ENCODE results near the gene TMEM132A.
"Not testable (repeated sequence)": the region's sequence is repeated elsewhere in the genome, so short reads cannot be mapped to it uniquely, and the experiment has no call there.

The TMEM132A gene

DNA sequence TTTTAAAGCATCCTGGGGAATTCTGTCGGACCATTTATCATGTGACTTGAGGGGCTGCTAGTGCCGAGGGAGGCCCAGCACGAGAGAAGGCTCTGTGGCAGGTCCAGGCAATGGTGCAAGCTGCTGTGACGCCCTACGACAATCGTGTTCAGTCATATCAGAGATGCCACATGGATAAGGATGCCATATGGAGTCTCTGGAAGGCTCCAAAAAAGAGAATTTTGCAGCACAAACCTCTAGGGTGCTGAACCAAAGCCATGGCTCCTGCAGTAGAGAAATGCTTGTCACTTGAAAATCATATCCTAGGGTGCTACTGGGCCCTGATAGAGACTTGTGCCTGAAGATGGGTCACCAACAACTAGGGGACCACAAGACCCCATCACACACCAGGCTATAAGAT, 40.5 kb downstream of the TMEM132A start:
- no peak for DNase-seq (ENCODE audit: low read depth)

DNA sequence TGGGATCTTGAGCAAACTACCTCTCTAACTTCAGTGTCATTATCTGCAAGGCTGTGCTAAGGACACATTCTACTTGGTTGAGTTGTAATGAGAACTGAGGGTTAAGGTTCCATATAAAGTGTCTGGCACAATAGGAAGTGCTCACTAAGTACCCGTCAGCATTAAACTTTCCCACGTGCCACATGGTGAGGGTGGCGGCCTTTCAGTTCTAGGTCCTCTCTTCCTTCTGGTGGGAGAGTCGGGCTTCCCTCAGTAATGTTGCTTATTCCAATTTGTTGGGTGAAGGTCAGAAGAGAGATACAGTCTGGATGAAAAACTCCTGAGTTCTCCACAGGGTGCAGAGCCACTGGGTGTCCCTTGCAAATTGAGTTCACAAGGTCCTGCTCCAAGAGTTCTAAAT, 42.6 kb downstream of the TMEM132A start:
- no peak for DNase-seq (ENCODE audit: low read depth)

DNA sequence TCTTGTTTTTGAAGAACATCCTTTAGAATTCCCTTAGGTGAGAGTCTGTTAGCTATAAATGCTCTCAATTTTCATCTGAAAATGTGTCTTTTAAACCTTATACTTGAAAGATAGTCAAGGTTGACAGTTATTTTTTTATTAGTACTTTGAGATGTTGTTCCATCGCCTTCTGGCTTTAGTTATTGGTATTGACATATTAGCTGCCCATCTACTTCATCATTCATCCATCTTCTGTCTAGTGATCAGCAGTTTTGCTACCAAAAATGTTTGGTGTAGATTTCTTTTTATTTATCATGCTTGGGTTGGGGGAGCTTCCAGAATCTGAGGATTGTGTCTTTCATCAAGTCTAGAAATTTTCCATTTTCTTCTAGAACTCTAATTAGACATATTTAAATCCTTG, 44.0 kb downstream of the TMEM132A start:
- DNase-seq (ENCODE audit: low read depth), result no peak

DNA sequence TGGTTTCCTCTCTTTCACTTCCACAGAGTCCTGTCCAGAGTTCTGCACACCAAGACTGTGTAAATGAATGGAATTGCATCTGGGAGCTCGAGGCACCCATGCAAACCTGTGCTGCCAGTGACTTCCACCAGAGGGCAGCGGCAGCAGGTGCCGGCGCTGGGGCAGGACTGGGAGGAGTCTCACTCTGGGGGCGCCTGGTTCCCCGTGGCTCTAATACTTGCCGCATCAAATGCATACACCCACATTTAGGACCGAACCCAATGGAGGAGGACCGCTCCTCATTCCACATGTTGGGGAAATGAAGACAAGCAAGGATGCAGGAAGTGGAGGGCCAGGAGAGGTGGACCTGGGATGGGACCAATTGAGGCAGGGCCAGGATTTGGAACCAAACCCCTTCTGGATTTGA, 46.1 kb downstream of the TMEM132A start:
- DNase-seq (ENCODE audit: low read depth), result peak; percentile 71

DNA sequence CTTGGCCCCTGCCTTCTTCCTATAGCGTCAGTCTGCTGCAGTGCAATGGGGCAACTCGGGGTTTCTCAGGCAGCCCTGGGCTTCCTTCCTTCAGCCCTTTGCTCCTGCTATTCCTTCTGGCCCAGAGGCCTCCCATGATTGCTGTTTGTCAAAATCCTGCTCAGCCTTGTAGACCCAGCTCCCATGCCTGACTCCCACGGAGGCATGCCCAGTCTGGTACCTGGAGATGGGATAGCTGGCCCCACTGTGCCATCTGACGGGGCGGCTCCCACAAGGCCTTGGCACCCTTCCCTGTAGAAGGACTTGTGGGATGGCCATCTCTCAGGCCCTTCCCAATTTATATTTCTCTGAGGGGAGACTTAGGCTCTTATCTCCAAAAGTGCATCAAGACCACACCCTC, 46.6 kb downstream of the TMEM132A start:
- no peak for DNase-seq (ENCODE audit: low read depth)

DNA sequence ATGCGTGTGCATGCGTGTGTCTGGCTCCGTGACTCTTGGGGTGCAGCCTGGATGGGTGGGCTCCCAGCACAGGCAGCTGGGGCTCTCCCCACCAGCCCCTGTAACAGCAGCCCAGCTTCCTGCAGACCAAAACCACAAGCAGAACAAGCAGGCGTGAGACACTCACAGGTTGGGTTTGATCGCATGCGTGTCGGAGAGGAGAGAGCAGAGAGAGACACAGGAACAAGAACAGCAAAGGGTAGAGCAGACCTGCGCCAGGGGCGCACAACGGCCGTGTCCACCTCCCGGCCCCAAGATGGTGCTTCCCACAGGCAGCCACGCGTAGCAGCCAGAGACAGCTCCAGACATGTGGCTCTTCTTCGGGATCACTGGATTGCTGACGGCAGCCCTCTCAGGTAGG, 47.3 kb downstream of the TMEM132A start, which contains the start of gene CD6:
CD6 (plus strand) TSS at position 161 of the 400 bp plus-strand sequence; CDS start at position 347, 186 bp downstream.
- DNase-seq (ENCODE audit: low read depth), result no peak

DNA sequence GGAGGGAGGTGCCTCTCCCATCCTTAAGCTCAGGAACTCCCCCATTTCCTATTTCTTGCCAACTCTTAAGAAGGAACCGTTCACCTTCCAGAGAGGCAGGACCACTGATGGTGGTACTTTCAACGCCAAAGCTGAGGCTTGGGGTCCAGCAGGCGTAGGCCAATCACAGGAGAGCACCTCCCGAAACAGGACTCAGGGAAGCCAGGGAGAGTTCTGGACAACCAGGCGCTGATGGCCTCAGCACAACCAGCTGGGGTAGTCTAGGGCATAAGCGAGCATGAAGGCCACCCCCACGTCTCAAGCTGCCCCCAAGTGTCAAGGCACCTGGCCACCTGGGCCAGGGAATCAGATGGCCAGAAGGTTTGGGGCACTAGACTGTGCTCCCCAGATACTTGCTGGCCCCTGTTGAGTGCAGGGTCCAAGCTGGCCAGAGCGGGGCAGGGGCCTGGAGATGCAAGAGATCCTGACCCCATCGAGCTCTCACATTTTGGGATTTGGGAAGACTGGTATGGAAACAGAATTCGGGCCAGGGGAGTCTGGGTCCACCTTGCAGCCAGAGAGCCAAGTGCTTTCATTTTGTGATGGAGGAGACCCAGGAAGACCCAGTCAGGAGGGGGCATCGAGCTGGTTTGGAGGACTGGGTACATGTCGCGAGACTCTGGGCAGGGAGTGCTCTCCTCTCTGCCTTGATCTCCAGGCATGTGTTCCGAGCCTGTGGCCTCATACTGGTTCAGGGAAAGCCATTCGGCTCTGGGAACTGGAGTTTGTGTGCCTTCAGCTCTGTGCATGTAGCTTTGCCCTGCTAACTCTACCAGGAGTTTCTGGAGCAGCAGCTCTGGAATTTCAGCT, 48.1 kb downstream of the TMEM132A start:
- DNase-seq (ENCODE audit: low read depth), result no peak

DNA sequence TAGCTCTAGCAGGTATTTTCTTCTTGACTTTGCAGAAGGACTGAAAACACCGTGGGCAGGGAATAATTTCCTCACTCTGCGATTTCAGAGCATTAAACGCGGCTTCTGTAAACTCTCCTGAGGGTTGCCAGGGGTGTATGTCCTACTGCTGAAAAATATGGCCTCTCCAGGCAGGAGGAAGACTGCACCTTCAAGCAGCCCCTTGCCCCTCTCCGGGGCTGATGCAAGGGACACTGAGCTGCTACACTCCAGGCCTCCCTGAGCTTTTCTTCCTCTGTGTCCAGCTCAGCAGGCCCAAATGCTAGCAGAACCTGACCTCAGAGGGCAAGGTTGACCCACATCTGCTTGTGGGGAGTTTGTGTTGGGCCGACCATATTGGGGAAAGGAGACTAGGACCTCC, 49.4 kb downstream of the TMEM132A start:
- no peak for DNase-seq (ENCODE audit: low read depth)

DNA sequence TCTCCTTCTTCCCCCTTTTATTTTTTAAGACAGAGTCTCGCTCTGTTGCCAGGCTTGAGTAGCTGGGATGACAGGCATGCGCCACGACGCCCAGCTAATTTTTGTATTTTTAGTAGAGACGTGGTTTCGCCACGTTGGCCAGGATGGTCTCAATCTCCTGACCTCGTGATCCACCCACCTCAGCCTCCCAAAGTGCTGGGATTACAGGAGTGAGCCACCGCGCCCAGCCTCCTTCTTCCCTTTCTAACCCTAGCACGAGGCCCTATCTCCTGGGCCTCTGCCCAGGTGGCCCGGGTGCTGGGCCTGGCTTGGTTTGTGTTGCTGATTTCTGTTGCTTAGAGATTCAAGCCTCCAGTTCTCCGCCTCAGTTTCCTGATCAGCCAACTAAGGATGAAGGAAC, 50.1 kb downstream of the TMEM132A start:
- not testable (repeated sequence) for DNase-seq (ENCODE audit: low read depth)

DNA sequence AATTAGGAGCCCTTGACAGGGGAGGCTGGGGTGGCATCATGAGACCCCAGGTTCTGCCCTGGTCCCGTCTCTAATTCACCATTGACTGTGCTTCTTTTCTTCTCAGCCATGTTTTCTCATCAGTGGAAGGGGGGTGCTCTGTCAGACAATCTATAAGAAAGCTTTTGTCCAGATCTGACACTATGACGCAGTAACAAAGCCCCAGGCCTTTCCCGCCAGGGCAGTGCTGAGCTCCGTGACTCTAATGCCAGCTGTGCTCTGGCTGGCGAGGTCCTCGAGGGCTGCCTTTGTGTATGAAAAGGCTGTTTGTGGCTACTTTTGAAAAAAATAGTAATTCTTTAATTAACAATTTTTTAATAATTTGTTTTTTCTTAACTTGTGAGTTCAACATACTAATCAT, 50.5 kb downstream of the TMEM132A start:
- DNase-seq (ENCODE audit: low read depth), result no peak

DNA sequence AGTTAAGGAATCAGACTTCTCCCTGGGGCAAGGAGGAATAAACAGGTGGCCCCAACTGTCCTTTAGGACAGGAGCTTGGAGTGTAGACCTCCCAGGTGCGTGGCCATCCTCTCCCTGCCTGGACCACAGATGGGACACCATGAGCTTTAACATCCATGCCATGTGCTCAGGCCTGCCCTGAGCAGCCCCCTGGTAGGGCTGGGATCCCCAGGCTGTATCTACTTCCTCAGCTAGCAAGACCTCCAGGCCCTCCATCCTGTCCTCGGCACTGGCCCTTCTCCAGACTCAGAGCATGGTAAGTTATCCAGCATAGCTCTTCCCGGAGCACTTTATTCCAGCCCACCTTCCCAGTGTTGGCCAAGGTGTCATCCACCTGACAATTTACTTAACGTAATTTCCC, 53.0 kb downstream of the TMEM132A start:
- no peak for DNase-seq (ENCODE audit: low read depth)

DNA sequence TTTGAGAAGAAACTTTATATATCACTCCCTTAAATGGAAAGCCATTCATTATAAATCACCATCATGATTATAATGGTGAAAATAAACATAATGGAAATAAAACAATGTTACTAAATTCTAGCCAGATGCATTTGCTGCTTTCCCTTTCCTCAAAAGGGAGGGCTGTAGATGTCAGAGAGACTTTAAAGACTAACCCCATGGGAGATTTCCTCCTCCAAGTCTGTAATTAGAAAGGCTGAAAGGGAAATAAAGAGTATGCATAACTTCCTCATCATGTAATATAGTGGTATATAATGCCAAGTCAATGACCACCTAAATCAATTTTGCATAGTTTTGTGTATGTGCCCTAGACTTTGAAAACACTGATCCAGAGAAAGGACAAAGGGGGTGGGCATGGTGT, 53.6 kb downstream of the TMEM132A start:
- no peak for DNase-seq (ENCODE audit: low read depth)

DNA sequence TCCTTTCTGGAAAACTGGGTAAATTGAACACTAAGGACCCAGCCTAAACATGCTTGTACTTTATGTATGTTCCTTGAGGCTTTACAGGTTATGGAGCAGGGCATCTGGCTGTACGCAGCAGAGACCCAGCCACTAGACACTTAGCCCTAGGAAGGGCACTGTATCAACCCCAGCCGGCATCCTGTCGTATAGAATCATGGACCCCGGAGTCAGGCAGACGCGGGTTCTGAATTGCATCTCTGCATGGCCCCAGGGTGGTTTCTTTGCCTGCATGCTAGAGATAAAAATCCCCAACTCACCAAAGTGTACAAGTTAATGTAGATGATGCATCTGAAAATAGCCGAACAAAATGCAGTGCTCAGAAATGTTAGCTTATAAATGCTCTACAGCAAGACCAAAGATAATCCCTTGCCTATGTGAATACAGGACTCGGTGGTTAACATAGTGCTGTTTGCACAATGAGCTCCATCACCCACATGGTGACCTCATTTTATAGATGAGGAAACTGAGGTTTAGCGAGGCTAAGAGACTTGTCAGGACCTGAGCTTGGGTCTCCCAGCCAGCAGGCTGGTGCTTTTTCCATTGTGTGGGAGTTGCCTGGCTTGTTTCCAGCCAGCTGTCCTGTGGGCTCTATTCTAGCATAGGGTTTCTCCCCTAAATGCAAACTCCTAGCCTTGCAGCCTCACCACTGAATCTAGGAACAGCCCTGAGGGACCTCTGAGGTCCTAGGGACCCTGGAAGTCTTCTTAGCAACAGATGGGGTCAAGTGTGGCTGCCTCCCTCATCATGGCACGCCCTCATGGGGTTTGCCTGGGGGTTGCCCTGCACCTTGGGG, 54.5 kb downstream of the TMEM132A start:
- peak; percentile 46 for DNase-seq (ENCODE audit: low read depth)

DNA sequence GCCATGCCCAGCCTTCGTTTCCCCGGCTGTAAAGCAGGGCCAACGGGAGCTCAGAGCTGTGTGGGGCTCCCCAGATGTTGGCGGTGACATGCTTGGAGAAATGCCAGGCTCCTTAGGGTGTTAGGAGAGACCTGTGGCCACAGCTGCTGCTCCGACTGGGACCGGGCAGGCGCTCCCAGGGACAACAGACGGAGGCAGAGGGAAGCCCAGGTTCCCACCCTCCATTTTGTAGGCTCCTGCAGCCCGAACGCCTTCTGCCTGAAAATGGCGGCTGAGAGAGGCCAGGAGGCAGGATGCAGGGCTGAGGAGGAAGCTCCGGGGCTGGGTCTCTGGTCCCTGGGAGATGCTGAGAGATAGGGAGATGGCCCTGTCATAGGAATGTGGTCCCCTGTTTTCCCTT, 57.3 kb downstream of the TMEM132A start:
- no peak for DNase-seq (ENCODE audit: low read depth)

DNA sequence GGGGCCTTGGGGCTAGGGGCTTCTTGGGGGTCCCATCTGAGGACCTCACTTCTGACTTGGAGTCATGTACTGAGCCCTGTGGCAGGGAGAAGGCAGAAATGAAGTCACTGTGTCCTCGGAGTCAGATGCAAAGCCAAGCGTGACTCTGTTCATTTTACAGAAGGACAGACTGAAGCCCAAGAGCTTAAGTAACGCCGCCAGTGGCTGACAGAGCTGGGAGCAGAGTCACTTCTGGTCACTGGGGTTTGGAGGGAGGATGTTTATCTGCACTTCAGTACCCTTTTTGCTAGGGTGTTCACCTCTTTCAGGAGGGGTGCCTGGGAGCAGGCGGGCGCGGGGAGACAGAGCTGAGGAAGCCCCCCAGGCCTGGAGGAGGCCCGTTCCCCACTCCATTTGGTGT, 57.9 kb downstream of the TMEM132A start:
- no peak for DNase-seq (ENCODE audit: low read depth)

DNA sequence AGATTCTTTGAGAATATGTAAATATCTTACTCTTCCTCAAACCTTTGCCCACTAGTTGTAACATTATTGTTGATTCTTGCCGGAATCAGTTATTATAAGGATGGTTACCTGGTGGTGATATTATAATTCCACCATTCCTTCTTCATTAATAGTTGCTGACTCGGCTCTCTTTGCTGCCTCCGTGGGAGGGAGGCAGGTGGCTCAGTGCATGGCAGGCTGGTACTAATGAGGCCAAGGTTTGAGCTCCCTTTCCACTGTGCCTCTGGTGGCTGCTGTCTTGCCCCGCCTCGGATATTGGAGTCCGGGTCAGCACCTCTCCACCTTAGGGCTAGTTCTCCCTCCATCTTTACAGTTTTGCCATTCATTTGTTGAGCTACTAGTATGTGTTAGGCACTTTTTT, 59.9 kb downstream of the TMEM132A start:
- DNase-seq (ENCODE audit: low read depth), result no peak

DNA sequence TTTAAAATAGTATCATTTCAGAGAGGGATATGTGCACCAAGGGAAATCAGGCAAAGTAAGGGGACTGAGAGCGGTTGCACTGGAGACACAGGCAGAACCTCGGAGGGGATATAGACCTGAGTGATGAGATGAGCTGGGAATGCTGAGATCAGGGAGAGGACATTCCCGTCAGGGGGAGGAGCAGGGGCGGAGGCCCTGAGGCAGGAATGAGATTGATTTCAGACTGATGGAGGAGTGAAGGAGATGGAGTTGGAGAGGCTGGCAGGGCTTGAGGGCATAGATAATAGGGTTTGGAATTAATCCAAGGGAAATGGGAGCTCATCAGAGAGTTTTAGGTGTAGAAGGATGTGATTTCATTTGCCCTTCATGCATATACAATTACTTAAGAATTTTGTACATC, 60.4 kb downstream of the TMEM132A start:
- DNase-seq (ENCODE audit: low read depth), result no peak

DNA sequence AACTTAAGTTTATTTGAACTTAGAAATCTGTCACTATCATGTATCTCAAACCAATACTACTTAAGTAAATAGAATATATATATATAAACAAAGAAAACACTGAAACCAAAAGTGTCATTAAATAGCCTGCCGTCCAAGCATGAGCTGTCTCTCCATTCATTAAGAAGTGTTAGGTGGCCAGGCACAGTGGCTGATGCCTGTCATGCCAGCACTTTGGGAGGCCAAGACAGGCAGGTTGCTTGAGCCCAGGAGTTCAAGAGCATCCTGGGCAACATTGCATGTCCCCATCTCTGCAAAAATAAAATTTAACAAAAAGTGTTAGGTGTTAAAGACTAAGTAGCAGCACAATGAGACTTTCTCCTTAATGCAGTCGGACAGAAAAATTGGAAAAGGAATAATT, 61.2 kb downstream of the TMEM132A start:
- no peak for DNase-seq (ENCODE audit: low read depth)

DNA sequence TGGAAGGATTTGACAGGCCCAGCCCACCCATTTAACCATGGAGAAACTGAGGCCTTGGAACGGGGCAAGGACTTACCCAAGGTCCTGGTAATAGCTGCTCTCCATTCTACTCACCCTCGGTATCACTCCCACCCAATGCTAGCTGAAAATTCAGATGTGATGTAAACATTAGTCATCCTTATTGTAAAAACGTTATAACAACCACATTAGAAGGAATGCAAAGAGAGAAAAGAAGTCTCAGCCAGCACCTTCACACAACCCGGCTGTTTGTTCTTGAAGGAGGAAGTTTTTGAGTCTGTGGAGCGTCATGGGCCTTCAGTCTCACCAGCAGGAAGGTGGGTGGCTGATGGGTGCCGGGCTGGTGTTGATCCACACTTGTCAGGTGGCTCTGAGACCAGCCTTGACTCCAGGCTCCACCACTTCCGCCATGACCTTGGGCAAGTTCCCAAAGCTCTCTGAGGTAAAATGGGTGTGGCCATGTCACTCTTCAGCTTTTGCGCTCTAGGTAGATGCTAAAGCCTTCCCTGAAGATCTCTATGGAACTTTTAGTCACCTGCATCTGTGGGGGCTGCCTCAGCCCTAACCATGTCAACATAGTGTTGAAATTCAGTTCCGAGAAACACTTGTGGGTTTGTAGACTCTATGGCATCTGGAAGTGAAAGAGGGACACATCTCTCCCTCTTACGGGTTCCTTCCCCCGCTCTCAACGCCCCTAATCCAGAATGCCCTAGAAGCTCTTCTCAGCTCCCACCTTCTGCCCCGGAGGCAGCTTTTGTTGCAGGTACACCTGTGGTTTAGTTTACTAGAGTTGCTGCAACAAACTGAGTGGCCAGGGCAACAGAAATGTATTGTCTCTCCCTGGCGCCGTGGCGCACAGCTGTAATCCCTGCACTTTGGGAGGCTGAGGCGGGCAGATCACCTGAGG, 62.0 kb downstream of the TMEM132A start:
- peak; percentile 90 for DNase-seq (ENCODE audit: low read depth)

All from stimulated activated CD4-positive, alpha-beta T cell treated with anti-CD3 and anti-CD28 coated beads, Interleukin-2, amount 100 ng/mL, for 4 hours (primary cell).